GM18505 (cell line): ENCODE results near the gene TNFSF4.

Experiments
- ATAC-seq: cut with Tn5 transposase; IDR thresholded peaks from one replicate; pipeline ENCODE4 v1.9.1; 2021; ENCODE audit not compliant: unreplicated experiment
- POLR2A ChIP-seq: IDR thresholded peaks from 4 replicates; pipeline ENCODE4 v1.6.1; 2011; ENCODE audit warnings: borderline replicate concordance; ENCODE audit not compliant: insufficient read depth, insufficient read length; ENCODE audit errors: extremely low read depth

The TNFSF4 gene

GRCh38 chr1:173137107-173137706 lies 69.9 kb downstream of the TNFSF4 start:
- TF ChIP-seq POLR2A, result no peak
- ATAC-seq, result no peak

- TF ChIP-seq POLR2A, result no peak
- no peak for ATAC-seq
These were observed 72.3 kb downstream of the TNFSF4 start for GRCh38 chr1:173134800-173135199.

- TF ChIP-seq POLR2A, result no peak
- ATAC-seq, result no peak
These were observed 73.1 kb downstream of the TNFSF4 start for GRCh38 chr1:173134029-173134428.
